Neural cell (in vitro differentiated cells): Measurements from ENCODE around the gene OLFM1.

ENCODE experiments used
- POLR2AphosphoS5 ChIP-seq: IDR thresholded peaks from 2 replicates; pipeline ENCODE4 v1.6.1; 2012
- RAD21 ChIP-seq: fragments of 450-650 bp; conservative IDR thresholded peaks from 2 replicates; pipeline ENCODE4 v1.6.1; 2014; ENCODE audit warnings: antibody characterized with exemption, mild to moderate bottlenecking, moderate library complexity

GRCh38 chr9:135039266-135039870 is 48.1 kb upstream of the OLFM1 start:
- TF ChIP-seq POLR2AphosphoS5 (no peak), RAD21 (no peak)
